Caco-2 (cell line): ENCODE data around the gene TMPRSS6. TPM values are rescaled to one million over a fixed set of nuclear protein-coding genes. Genes with fewer than 3 reads are reported as not detected.
"Not testable (repeated sequence)": the region's sequence is repeated elsewhere in the genome, so short reads cannot be mapped to it uniquely, and the experiment has no call there.

Experiments used
- BruUV-seq: library from RNA; stranded (reverse); fragments of 400-500 nt; replicated peaks from 2 replicates; lab custom pipeline; 2021; lab: Mats Ljungman, UMichigan
- CTCF ChIA-PET: fragments of 300-600 bp; sonication (Branson Sonifier 250); formaldehyde crosslinking; loops from one replicate; lab custom pipeline; 2022; ENCODE audit warnings: antibody characterized with exemption; lab: Charles Lee
- POLR2A ChIA-PET: fragments of 300-600 bp; sonication (Branson Sonifier 250); formaldehyde crosslinking; loops from one replicate; lab custom pipeline; 2022; ENCODE audit warnings: antibody characterized with exemption; lab: Charles Lee
- DNase-seq, 2 experiments: peaks; one replicate each; pipeline versions ENCODE4 v3.0.0 to v3.0.0-alpha.2; 2020 to 2022
- H3K27me3 ChIP-seq: replicated peaks from 2 replicates; pipeline ENCODE4 v1.6.0; 2011; ENCODE audit warnings: low read length; ENCODE audit not compliant: control insufficient read depth, insufficient read depth
- H3K36me3 ChIP-seq: 2 replicates; pipeline ENCODE4 v1.5.1; 2011; ENCODE audit warnings: low read length; ENCODE audit not compliant: control insufficient read depth, insufficient read depth
- H3K4me1 ChIP-seq: fragments of 250-450 bp; sonication (Bioruptor Pico); 2 replicates; pipeline ENCODE4 v1.5.1; 2020; ENCODE audit warnings: mild to moderate bottlenecking
- H3K4me3 ChIP-seq: 2 replicates; pipeline ENCODE4 v1.5.1; 2011; ENCODE audit warnings: low read depth, mild to moderate bottlenecking, control low read depth, low read length
- H3K9me3 ChIP-seq: fragments of 250-450 bp; sonication (Bioruptor Pico); 2 replicates; pipeline ENCODE4 v1.5.1; 2020; ENCODE audit warnings: mild to moderate bottlenecking, moderate library complexity
- H3K27ac Mint-ChIP-seq: one replicate; pipeline ENCODE4 v1.8.0; 2022; ENCODE audit warnings: mixed read lengths; ENCODE audit not compliant: unreplicated experiment
- H3K27me3 Mint-ChIP-seq: one replicate; pipeline ENCODE4 v1.8.0; 2022; ENCODE audit warnings: mixed read lengths; ENCODE audit not compliant: insufficient read depth, unreplicated experiment
- H3K36me3 Mint-ChIP-seq: one replicate; pipeline ENCODE4 v1.8.0; 2022; ENCODE audit warnings: mild to moderate bottlenecking, mixed read lengths; ENCODE audit not compliant: insufficient read depth, unreplicated experiment
- H3K4me1 Mint-ChIP-seq: one replicate; pipeline ENCODE4 v1.8.0; 2022; ENCODE audit warnings: low read depth, mixed read lengths; ENCODE audit not compliant: unreplicated experiment
- H3K4me3 Mint-ChIP-seq: one replicate; pipeline ENCODE4 v1.8.0; 2022; ENCODE audit warnings: mild to moderate bottlenecking, moderate library complexity, mixed read lengths; ENCODE audit not compliant: unreplicated experiment
- H3K9me3 Mint-ChIP-seq: one replicate; pipeline ENCODE4 v1.8.0; 2022; ENCODE audit warnings: mixed read lengths; ENCODE audit not compliant: unreplicated experiment
- CTCF ChIP-seq, 2 experiments: fragments of 200-600 bp in 1 of 2; IDR thresholded peaks; 1 replicate in 1 of 2; 2 replicates in 1 of 2; pipeline versions ENCODE4 v1.5.1 to v1.8.0; 2011 to 2022; ENCODE audit warnings: antibody characterized with exemption in 1 of 2, control low read depth in 1 of 2, inconsistent platforms in 1 of 2, low read depth in 1 of 2, low read length in 1 of 2, mild to moderate bottlenecking in 1 of 2, moderate library complexity in 1 of 2; ENCODE audit not compliant: insufficient read depth in 1 of 2, severe bottlenecking in 1 of 2, unreplicated experiment in 1 of 2
- intact Hi-C: fragments of 100-400 bp; cut with micrococcal nuclease; formaldehyde crosslinking; loops from one replicate; pipeline ENCODE4 v1.10.0; 2022; ENCODE audit not compliant: unreplicated experiment
- total RNA-seq: library from RNA; stranded (reverse); gene quantifications from 2 replicates; pipeline ENCODE4 v1.2.3, GENCODE V29; 2022

Gene TMPRSS6
- total RNA-seq, 1 experiment from 2014 or later, result 1.6 TPM

GRCh38 chr22:37072673-37073072 is 36.8 kb downstream of the TMPRSS6 start:
- no peaks in the 10 kb centered on the region for H3K9me3 ChIP-seq
- Mint-ChIP-seq H3K9me3 (no peaks in the 10 kb centered on the region), H3K27me3 (peaks cover 6% of the 10 kb centered on the region), H3K27ac (no peak overlapping the region), H3K4me3 (no peak overlapping the region), H3K4me1 (no peaks in the 10 kb centered on the region), H3K36me3 (no peaks in the 10 kb centered on the region)
- BruUV-seq, result no TSS peak
- DNase-seq, result no peak
- intact Hi-C loops, result loop anchor here (10.0 kb wide), 1 partner anchor 382 kb away; no protein-coding TSS in a partner anchor
- no peaks in the 10 kb centered on the region for H3K4me1 ChIP-seq
- CTCF ChIA-PET, result no interaction called here
- no peak for TF ChIP-seq CTCF (IDR thresholded peaks at IDR 0.05; ENCODE audit: insufficient read depth in 1 of 2, low read depth in 1 of 2, low read length in 1 of 2, severe bottlenecking in 1 of 2, unreplicated experiment in 1 of 2)
- no peak overlapping the region for H3K4me3 ChIP-seq
- peaks cover 2% of the 10 kb centered on the region; the same call in 1 of the 2 replicates for H3K27me3 ChIP-seq
- POLR2A ChIA-PET, result no interaction called here
- H3K36me3 ChIP-seq, result no peaks in the 10 kb centered on the region

GRCh38 chr22:37071850-37072592 is 37.5 kb downstream of the TMPRSS6 start:
- CTCF ChIA-PET, H3K4me1 Mint-ChIP-seq, H3K9me3 ChIP-seq, H3K27ac Mint-ChIP-seq, H3K36me3 ChIP-seq, BruUV-seq, DNase-seq, POLR2A ChIA-PET, H3K36me3 Mint-ChIP-seq, H3K27me3 ChIP-seq, H3K4me3 Mint-ChIP-seq, H3K4me1 ChIP-seq, H3K4me3 ChIP-seq, H3K9me3 Mint-ChIP-seq, H3K27me3 Mint-ChIP-seq: not testable (repeated sequence)
- intact Hi-C loops, result loop anchor here (10.0 kb wide), 1 partner anchor 383 kb away; no protein-coding TSS in a partner anchor

- DNase-seq, result no peak
- no TSS peak for BruUV-seq
- Histone ChIP-seq H3K4me1 (no peaks in the 10 kb centered on the region), H3K9me3 (no peaks in the 10 kb centered on the region), H3K27me3 (peaks cover 2% of the 10 kb centered on the region; the same call in 1 of the 2 replicates), H3K4me3 (no peak overlapping the region), H3K36me3 (no peaks in the 10 kb centered on the region)
- ChIA-PET CTCF (no interaction called here), POLR2A (no interaction called here)
- H3K9me3 Mint-ChIP-seq, result no peaks in the 10 kb centered on the region
- intact Hi-C loops, result loop anchor here (10.0 kb wide), 1 partner anchor 384 kb away; no protein-coding TSS in a partner anchor
- H3K4me1 Mint-ChIP-seq, result no peaks in the 10 kb centered on the region
- no peak for TF ChIP-seq CTCF (IDR thresholded peaks at IDR 0.05; ENCODE audit: insufficient read depth in 1 of 2, low read depth in 1 of 2, low read length in 1 of 2, severe bottlenecking in 1 of 2, unreplicated experiment in 1 of 2)
- no peaks in the 10 kb centered on the region for H3K36me3 Mint-ChIP-seq
- H3K4me3 Mint-ChIP-seq, result no peak overlapping the region
- H3K27me3 Mint-ChIP-seq, result peaks cover 5% of the 10 kb centered on the region
- no peak overlapping the region for H3K27ac Mint-ChIP-seq
Observed at GRCh38 chr22:37070744-37071143, 38.8 kb downstream of the TMPRSS6 start.
